HEK293T (cell line): ENCODE data around the gene LYSMD4.

ENCODE experiments used
- CTCF ChIA-PET: fragments of 350-600 bp; formaldehyde crosslinking; extraction: SDS; loops from one replicate; lab custom pipeline; 2021; ENCODE audit warnings: antibody characterized with exemption, inconsistent platforms; lab: Yijun Ruan, JAX
- POLR2A ChIA-PET: fragments of 350-600 bp; formaldehyde crosslinking; extraction: SDS; loops from one replicate; lab custom pipeline; 2020; ENCODE audit warnings: antibody characterized with exemption, inconsistent platforms; lab: Yijun Ruan, JAX
- DNase-seq: peaks from one replicate; pipeline ENCODE4 v3.0.0; 2012; ENCODE audit warnings: mixed read lengths; ENCODE audit errors: extremely low spot score
- ARNT ChIP-seq: fragments of 450-650 bp; IDR thresholded peaks from 2 replicates; pipeline ENCODE4 v1.6.1; 2017; ENCODE audit warnings: mild to moderate bottlenecking
- BHLHE40 ChIP-seq: fragments of 450-650 bp; IDR thresholded peaks from 2 replicates; pipeline ENCODE4 v1.6.1; 2016; ENCODE audit warnings: mild to moderate bottlenecking, moderate library complexity, borderline replicate concordance
- CTBP1 ChIP-seq: fragments of 450-650 bp; IDR thresholded peaks from 2 replicates; pipeline ENCODE4 v1.6.1; 2016; ENCODE audit warnings: borderline replicate concordance
- ELF4 ChIP-seq: fragments of 450-650 bp; IDR thresholded peaks from 2 replicates; pipeline ENCODE4 v1.6.1; 2017; ENCODE audit warnings: antibody characterized with exemption
- FOXA1 ChIP-seq: fragments of 450-650 bp; IDR thresholded peaks from 2 replicates; pipeline ENCODE4 v1.6.1; 2016; ENCODE audit warnings: mild to moderate bottlenecking
- FOXK2 ChIP-seq: fragments of 450-650 bp; IDR thresholded peaks from 2 replicates; pipeline ENCODE4 v1.6.1; 2016; ENCODE audit warnings: mild to moderate bottlenecking
- FOXM1 ChIP-seq: fragments of 450-650 bp; IDR thresholded peaks from 2 replicates; pipeline ENCODE4 v1.6.1; 2017; ENCODE audit warnings: mild to moderate bottlenecking, borderline replicate concordance
- HDGF ChIP-seq: fragments of 450-650 bp; IDR thresholded peaks from 2 replicates; pipeline ENCODE4 v1.6.1; 2017; ENCODE audit warnings: antibody characterized with exemption, borderline replicate concordance
- L3MBTL2 ChIP-seq: fragments of 450-650 bp; conservative IDR thresholded peaks from 2 replicates; pipeline ENCODE4 v1.6.1; 2016; ENCODE audit warnings: mild to moderate bottlenecking
- LEF1 ChIP-seq: fragments of 450-650 bp; IDR thresholded peaks from 2 replicates; pipeline ENCODE4 v1.6.1; 2017; ENCODE audit warnings: mild to moderate bottlenecking, borderline replicate concordance
- NFRKB ChIP-seq: fragments of 450-650 bp; IDR thresholded peaks from 2 replicates; pipeline ENCODE4 v1.6.1; 2016; ENCODE audit warnings: mild to moderate bottlenecking, moderate library complexity
- SP1 ChIP-seq: fragments of 450-650 bp; IDR thresholded peaks from 2 replicates; pipeline ENCODE4 v1.6.1; 2017
- SUZ12 ChIP-seq: fragments of 450-650 bp; IDR thresholded peaks from 2 replicates; pipeline ENCODE4 v1.6.1; 2016; ENCODE audit warnings: mild to moderate bottlenecking
- TARDBP ChIP-seq: fragments of 450-650 bp; IDR thresholded peaks from 2 replicates; pipeline ENCODE4 v1.6.1; 2016
- ZNF384 ChIP-seq: fragments of 450-650 bp; IDR thresholded peaks from 2 replicates; pipeline ENCODE4 v1.6.1; 2016
- TF ChIP-seq, protein P1 (sequence below): fragments of 450-650 bp; IDR thresholded peaks from 2 replicates; pipeline ENCODE4 v1.6.1; 2016

Gene LYSMD4

DNA sequence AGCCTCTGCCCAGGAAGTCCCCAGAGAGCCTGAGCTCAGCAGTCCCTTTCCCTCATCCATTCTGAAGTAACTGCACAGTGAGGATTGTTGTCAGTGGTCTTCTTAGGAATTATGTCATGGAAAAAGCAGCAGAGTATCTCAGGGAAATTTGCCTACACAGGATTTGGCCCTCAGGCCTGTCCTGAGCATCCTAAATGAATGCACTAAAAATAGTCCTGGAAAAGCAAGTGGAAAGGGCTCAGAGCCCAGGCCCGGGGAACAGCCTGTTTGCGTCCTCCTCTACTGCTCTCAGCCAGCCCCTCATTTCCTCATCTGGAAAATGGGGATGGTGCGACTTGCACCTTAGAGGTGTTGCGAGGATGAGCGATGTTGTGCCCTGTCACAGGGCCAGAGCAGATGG lies 21.6 kb downstream of the LYSMD4 start:
- ChIA-PET POLR2A (no interaction called here), CTCF (no interaction called here)
- TF ChIP-seq FOXK2, result no peak
- TF ChIP-seq ELF4, result no peak
- no peak for TF ChIP-seq BHLHE40
- TF ChIP-seq FOXA1, result no peak
- no peak for TF ChIP-seq NFRKB
- no peak for TF ChIP-seq ZNF384
- TF ChIP-seq TARDBP, result no peak
- TF ChIP-seq ARNT, result no peak
- TF ChIP-seq L3MBTL2, result no peak
- no peak for TF ChIP-seq SP1
- no peak for DNase-seq

DNA sequence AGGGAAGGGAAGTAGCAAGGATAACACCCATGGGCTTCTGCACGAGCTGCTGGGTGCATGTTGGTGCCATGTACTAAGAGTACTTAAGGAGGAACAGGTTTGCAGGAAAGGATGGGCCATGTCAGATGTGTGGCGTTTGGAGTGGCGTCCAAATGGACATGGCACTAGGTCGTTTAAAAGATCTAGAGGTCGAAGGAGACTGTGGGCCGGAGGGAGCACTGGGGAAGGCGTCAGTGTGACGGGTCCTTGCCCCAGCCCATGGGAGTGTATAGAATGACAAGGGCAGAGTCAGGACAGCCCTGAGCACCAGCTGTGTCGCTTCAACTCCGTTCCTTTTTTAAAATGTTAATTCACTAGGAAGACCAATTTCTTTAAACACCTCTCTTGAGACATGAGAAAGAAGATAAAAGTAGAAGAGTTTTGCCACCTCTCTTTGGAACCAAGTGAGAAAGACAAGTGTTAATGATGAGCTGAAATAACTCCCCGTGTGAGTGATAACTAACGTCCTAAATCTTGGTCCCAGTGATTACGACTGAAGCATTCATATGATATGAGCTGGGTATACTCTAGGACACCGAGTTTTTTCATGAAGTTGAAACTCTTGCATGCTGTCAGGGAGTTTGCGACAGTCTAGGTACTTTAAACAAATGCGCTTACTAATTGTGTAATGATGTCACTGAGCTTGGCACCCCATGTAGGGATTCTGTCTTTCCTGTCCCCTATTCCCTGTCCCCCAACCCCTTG lies 23.8 kb downstream of the LYSMD4 start:
- DNase-seq, result no peak
- no peak for TF ChIP-seq ARNT
- ChIA-PET POLR2A (interaction anchor here (0.7 to 2.9 kb wide), 2 partner anchors 23 to 24 kb away, joined by 4 to 8 read pairs; partner anchors contain the start of gene LYSMD4), CTCF (no interaction called here)

DNA sequence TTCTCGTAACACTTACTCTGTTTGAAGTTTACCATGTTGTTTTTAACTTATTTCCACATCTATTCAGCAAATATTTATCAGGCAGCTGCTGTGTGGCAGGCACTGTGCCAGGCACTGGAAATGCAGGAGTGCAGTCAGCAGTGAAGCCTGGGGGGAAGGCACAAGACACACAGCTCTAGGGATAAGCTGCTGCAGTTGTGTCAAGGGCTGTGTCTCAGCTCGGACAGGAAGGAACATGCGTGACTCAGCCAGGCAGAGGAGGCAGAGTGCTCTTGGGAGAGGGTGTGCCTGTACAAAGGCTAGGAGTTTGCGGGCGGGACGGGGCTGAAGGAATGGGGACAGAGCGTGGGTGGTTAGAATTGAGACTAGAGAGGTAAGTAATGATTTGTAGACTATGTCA lies 24.7 kb downstream of the LYSMD4 start:
- CTCF ChIA-PET, result interaction anchor here (0.6 to 1.5 kb wide), 2 partner anchors 386 to 436 kb away, joined by 3 to 4 read pairs; no protein-coding TSS in a partner anchor
- TF ChIP-seq ZNF384 (no peak), SP1 (no peak), HDGF (no peak), LEF1 (no peak), FOXA1 (no peak), BHLHE40 (no peak), ELF4 (no peak), ARNT (no peak), L3MBTL2 (no peak), FOXK2 (no peak), FOXM1 (no peak), NFRKB (no peak)
- TF ChIP-seq, protein P1, sequence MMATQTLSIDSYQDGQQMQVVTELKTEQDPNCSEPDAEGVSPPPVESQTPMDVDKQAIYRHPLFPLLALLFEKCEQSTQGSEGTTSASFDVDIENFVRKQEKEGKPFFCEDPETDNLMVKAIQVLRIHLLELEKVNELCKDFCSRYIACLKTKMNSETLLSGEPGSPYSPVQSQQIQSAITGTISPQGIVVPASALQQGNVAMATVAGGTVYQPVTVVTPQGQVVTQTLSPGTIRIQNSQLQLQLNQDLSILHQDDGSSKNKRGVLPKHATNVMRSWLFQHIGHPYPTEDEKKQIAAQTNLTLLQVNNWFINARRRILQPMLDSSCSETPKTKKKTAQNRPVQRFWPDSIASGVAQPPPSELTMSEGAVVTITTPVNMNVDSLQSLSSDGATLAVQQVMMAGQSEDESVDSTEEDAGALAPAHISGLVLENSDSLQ, result no peak
- no peak for DNase-seq
- POLR2A ChIA-PET, result interaction anchor here (2.9 kb wide), 1 partner anchor 25 kb away, joined by 8 read pairs; the partner anchor contains the start of gene LYSMD4

DNA sequence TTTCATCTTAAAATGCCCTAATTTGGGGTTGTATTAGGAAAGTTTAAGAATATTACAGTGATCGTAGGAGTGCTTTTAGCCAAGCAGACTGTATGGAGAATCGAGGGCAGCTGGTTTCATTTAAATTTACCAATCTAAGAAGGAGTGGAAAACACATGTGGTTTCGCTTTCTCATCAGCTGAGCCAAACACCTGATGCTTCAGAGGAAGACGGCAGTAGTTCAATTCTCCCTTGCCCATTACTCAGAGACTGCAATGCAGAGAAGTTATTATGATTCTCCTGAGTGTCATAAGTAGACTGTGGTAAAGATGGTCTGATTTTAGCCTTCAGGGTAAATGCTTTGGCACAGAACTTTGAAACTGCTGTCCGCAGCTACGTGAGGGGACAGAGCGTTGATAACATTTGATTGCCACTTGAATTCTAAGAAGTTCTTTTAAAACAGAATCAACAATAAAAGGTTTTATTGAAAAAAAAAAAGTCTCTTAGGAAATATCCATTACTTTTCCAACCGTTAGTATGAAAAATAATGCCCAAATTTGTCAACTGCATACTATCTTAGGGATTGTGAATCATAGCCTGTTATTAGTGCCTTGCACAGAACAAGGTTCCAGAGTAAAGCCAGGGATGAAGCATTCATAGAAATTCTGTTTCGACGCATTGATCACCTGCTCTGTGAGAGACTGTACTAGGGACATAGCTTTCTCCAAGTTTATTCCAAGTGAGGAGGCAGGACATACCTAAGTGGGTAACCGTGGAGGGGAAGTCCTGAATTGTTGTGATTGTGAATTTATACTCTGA lies 25.6 kb downstream of the LYSMD4 start:
- TF ChIP-seq SUZ12, result no peak
- TF ChIP-seq, protein P1, result no peak
- ChIA-PET POLR2A (interaction anchor here (0.9 to 2.9 kb wide), 2 partner anchors 26 kb away, joined by 3 to 8 read pairs; partner anchors contain the start of gene LYSMD4), CTCF (interaction anchor here (0.6 to 1.5 kb wide), 2 partner anchors 435 to 565 kb away, joined by 4 read pairs; no protein-coding TSS in a partner anchor)
- no peak for DNase-seq

DNA sequence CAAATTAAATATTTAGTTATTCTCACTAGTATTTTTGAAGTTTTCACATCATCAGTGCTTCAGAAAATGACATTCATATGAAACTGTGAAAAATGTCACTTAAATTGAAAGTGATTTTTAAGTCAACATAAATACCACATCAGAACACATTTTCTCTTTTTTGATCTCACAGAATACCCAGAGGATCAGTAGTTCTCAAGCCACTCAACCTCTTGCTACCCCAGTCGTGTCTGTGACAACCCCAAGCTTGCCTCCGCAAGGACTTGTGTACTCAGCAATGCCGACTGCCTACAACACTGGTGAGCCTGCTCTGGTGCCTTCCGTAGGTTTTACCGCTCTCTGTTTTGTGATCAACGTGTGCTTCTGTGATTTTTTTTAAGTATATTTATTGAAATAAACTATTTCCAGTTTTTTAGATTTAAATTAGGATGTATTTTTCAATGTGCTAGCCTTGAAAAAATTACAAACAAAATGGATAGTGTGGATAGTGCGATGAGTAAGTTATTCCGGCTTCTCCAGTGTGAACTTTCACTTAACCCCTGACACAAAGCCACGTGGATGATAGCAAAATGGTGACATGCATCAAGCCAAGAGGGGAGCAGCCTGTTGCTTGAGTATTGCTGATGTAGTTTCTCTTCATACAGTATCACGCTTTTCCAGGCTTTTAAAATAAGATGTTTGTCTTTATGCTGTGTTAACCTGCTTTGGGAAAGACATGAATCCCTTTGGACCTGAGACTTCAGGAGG lies 26.5 kb downstream of the LYSMD4 start:
- no peak for DNase-seq
- TF ChIP-seq ELF4 (no peak), SUZ12 (no peak), CTBP1 (no peak), ARNT (no peak), NFRKB (no peak), FOXA1 (no peak), ZNF384 (no peak), TARDBP (no peak), SP1 (no peak), FOXK2 (no peak), HDGF (no peak), LEF1 (no peak), FOXM1 (no peak), BHLHE40 (no peak), L3MBTL2 (no peak)
- TF ChIP-seq, protein P1, result no peak
- ChIA-PET POLR2A (no interaction called here), CTCF (no interaction called here)
